ENCODE data around the gene HILPDA. TPM values are rescaled to one million over a fixed set of nuclear protein-coding genes. Genes with fewer than 3 reads are reported as not detected.
A peak's percentile ranks its signal among the peaks of the same experiment; 100 is the strongest.

Gene HILPDA
- total and polyA plus RNA-seq, 2 donors: 8.6 to 9.0 TPM

DNA sequence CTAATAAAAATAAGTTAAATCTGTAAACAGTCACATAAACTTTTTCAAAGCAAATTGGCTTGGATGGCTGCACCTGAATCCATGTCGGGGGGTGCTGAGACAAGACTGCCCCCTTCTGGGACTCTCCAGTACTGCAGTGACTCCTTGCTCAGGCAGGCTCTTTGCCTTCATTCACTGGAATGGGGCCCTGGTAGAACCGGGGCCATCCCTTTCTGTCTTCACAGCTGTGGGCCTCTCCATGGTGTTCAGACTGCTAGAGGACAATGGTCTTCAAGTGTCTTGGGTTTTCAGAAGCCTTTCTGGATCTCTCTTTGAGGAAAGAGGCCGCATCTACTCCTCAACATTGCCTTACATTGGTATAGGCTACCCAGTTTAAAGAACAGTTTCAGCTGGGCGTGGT, 29.8 kb upstream of the HILPDA start:
- DNase-seq (ENCODE audit: low read depth in 6 of 9, low spot score in 9 of 9): peak in 7 of 9 donors; percentile 44 to 79 (median 57)
- H3K9me3 ChIP-seq (ENCODE audit: control insufficient read depth in 2 of 2, insufficient read depth in 1 of 2, low read length in 1 of 2): no peaks in the 10 kb centered on the region
- peaks cover 0 to 2% of the 10 kb centered on the region in 2 donors for H3K27me3 ChIP-seq (ENCODE audit: control insufficient read depth in 2 of 2, insufficient read depth in 1 of 2, low read length in 1 of 2)
- no peaks in the 10 kb centered on the region for H3K36me3 ChIP-seq (ENCODE audit: control insufficient read depth in 2 of 2, insufficient read depth in 2 of 2, low read length in 1 of 2)
- H3K4me1 ChIP-seq (ENCODE audit: control insufficient read depth in 2 of 2, insufficient read depth in 2 of 2, low read length in 2 of 2): no peaks in the 10 kb centered on the region
- H3K27ac ChIP-seq (ENCODE audit: low read depth in 1 of 2, low read length in 1 of 2): no peak overlapping the region
- WGBS: 51% methylated on average over 4 of the region's 4 CpGs
- no peak overlapping the region for H3K4me3 ChIP-seq (ENCODE audit: low read length in 2 of 2)

DNA sequence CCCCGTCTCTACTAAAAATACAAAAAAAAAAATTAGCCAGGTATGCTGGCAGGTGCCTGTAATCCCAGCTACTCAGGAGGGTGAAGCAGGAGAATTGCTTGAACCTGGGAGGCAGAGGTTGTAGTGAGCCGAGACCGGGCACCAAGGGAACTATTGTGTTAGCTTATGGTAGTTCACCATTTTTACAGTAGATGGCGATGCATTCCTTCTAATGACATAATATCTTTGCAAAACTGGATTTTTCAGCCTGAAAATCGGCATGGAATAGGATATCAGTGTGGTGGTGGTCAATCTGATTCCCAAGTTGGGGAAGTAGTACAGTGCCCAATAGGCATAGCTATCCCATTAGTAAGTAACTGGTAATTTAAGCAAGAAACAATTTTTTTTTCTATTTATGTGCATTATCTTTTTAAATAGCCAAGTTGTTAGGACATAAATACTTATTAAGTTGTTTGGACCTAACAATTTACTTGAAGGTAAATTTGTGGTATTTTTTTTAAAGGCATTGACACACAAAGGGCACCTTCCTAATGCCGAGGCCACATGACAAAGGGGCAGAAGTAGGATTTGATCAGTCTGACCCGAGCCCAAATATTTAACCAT, 28.3 kb upstream of the HILPDA start:
- Histone ChIP-seq H3K4me3 (ENCODE audit: low read length in 2 of 2) (no peak overlapping the region), H3K27me3 (ENCODE audit: control insufficient read depth in 2 of 2, insufficient read depth in 1 of 2, low read length in 1 of 2) (peaks cover 0 to 3% of the 10 kb centered on the region in 2 donors), H3K9me3 (ENCODE audit: control insufficient read depth in 2 of 2, insufficient read depth in 1 of 2, low read length in 1 of 2) (no peaks in the 10 kb centered on the region), H3K4me1 (ENCODE audit: control insufficient read depth in 2 of 2, insufficient read depth in 2 of 2, low read length in 2 of 2) (no peaks in the 10 kb centered on the region), H3K27ac (ENCODE audit: low read depth in 1 of 2, low read length in 1 of 2) (no peak overlapping the region), H3K36me3 (ENCODE audit: control insufficient read depth in 2 of 2, insufficient read depth in 2 of 2, low read length in 1 of 2) (no peaks in the 10 kb centered on the region)
- 25% methylated on average over 7 of the region's 7 CpGs for WGBS
- peak in 4 of 9 donors; percentile 49 to 71 (median 59) for DNase-seq (ENCODE audit: low read depth in 6 of 9, low spot score in 9 of 9)

GRCh38 chr7:128430207-128430606, 25.5 kb upstream of the HILPDA start:
- H3K4me1 ChIP-seq (ENCODE audit: control insufficient read depth in 2 of 2, insufficient read depth in 2 of 2, low read length in 2 of 2): no peaks in the 10 kb centered on the region
- H3K4me3 ChIP-seq (ENCODE audit: low read length in 2 of 2): no peak overlapping the region
- no peaks in the 10 kb centered on the region for H3K9me3 ChIP-seq (ENCODE audit: control insufficient read depth in 2 of 2, insufficient read depth in 1 of 2, low read length in 1 of 2)
- no peak overlapping the region for H3K27ac ChIP-seq (ENCODE audit: low read depth in 1 of 2, low read length in 1 of 2)
- no peak for DNase-seq (ENCODE audit: low read depth in 6 of 9, low spot score in 9 of 9)
- no peaks in the 10 kb centered on the region for H3K36me3 ChIP-seq (ENCODE audit: control insufficient read depth in 2 of 2, insufficient read depth in 2 of 2, low read length in 1 of 2)
- H3K27me3 ChIP-seq (ENCODE audit: control insufficient read depth in 2 of 2, insufficient read depth in 1 of 2, low read length in 1 of 2): peaks cover 0 to 3% of the 10 kb centered on the region in 2 donors
- 86% methylated on average over 3 of the region's 3 CpGs for WGBS

GRCh38 chr7:128431221-128431620, 24.5 kb upstream of the HILPDA start:
- 90% methylated on average over 6 of the region's 6 CpGs for WGBS
- DNase-seq (ENCODE audit: low read depth in 6 of 9, low spot score in 9 of 9): no peak
- Histone ChIP-seq H3K36me3 (ENCODE audit: control insufficient read depth in 2 of 2, insufficient read depth in 2 of 2, low read length in 1 of 2) (no peaks in the 10 kb centered on the region), H3K4me1 (ENCODE audit: control insufficient read depth in 2 of 2, insufficient read depth in 2 of 2, low read length in 2 of 2) (no peaks in the 10 kb centered on the region), H3K9me3 (ENCODE audit: control insufficient read depth in 2 of 2, insufficient read depth in 1 of 2, low read length in 1 of 2) (no peaks in the 10 kb centered on the region), H3K27ac (ENCODE audit: low read depth in 1 of 2, low read length in 1 of 2) (no peak overlapping the region), H3K27me3 (ENCODE audit: control insufficient read depth in 2 of 2, insufficient read depth in 1 of 2, low read length in 1 of 2) (peaks cover 0 to 3% of the 10 kb centered on the region in 2 donors), H3K4me3 (ENCODE audit: low read length in 2 of 2) (no peak overlapping the region)

DNA sequence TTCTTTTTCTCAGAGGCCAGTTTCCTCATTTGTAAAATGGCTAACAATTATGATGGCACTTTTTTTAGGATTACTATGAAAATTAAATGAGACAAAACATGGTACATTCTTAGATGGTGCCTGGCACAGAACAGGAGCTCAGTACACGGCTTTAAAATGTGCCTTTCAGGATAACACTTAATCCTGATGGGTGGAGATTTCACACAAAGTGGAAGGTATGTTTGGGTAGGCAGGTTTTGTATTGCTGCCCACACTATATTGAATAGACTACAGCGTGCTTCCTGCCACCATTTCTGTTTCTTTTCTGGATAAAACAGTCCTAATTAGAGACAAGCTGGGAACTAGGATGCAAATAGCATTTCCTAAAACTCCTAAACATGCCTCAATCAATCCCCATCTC, 23.9 kb upstream of the HILPDA start:
- Histone ChIP-seq H3K27me3 (ENCODE audit: control insufficient read depth in 2 of 2, insufficient read depth in 1 of 2, low read length in 1 of 2) (peaks cover 0 to 3% of the 10 kb centered on the region in 2 donors), H3K27ac (ENCODE audit: low read depth in 1 of 2, low read length in 1 of 2) (no peak overlapping the region), H3K36me3 (ENCODE audit: control insufficient read depth in 2 of 2, insufficient read depth in 2 of 2, low read length in 1 of 2) (no peaks in the 10 kb centered on the region), H3K9me3 (ENCODE audit: control insufficient read depth in 2 of 2, insufficient read depth in 1 of 2, low read length in 1 of 2) (no peaks in the 10 kb centered on the region), H3K4me3 (ENCODE audit: low read length in 2 of 2) (no peak overlapping the region), H3K4me1 (ENCODE audit: control insufficient read depth in 2 of 2, insufficient read depth in 2 of 2, low read length in 2 of 2) (no peaks in the 10 kb centered on the region)
- DNase-seq (ENCODE audit: low read depth in 6 of 9, low spot score in 9 of 9): no peak
- WGBS: 94% methylated on average over 2 of the region's 2 CpGs

DNA sequence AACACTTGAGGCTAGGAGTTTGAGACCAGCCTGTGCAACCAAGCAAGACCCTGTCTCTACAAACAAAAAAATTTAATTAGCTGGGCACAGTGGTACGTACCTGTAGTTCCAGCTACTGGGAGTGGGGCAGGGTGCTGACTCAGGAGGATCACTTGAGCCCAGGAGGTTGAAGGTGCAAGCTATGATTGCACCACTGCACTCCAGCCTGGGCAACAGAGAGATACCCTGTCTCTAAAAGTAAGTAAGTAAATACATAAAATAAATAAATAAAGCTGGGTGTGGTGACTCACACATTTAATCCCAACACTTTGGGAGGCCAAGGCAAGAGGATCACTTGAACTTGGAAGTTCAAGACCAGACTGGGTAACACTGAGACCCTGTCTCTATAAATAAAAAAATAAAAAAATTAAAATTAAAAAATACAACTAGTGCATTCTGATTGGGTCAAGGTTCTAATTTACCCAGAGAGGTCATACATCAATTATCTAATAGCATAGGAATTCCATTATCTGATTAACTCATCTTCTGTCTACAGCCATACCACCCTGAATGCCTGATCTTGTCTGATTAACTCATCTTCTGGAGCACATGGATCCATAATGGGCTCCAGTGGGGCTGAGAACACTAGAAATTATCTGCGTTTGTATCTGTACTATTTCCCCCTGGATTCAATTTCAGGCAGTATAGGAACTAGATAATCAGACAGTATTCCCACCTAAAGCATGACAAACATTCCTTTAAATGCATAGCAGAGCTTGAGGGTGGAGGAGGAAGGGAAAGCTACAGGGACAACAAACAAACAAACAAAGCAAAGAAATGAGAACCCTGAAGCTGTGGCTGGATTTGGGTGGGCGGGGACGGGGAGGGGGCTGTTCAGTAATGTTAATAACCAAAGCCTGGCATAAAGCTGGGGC, 21.0 kb upstream of the HILPDA start:
- no peak overlapping the region for H3K27ac ChIP-seq (ENCODE audit: low read depth in 1 of 2, low read length in 1 of 2)
- no peaks in the 10 kb centered on the region for H3K36me3 ChIP-seq (ENCODE audit: control insufficient read depth in 2 of 2, insufficient read depth in 2 of 2, low read length in 1 of 2)

DNA sequence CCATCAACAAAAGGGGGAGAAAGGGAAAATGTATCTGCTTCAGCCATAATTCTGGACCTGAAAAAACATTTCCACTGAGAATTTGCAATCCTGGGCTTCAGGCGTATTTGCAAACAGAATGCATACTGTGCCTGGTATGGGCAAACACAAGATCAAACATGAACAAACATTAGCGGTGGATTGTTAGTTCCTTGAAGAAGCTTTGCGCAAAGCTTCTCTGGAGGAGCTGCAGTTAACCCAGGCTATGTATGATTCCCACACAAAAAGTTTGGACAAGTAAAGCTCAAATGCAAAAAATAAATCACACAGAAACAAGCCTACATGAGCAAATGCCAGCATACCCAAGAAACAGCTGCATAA, 20.4 kb upstream of the HILPDA start:
- no peaks in the 10 kb centered on the region for H3K36me3 ChIP-seq (ENCODE audit: control insufficient read depth in 2 of 2, insufficient read depth in 2 of 2, low read length in 1 of 2)
- no peaks in the 10 kb centered on the region for H3K4me1 ChIP-seq (ENCODE audit: control insufficient read depth in 2 of 2, insufficient read depth in 2 of 2, low read length in 2 of 2)
- no peak overlapping the region for H3K4me3 ChIP-seq (ENCODE audit: low read length in 2 of 2)
- no peak for DNase-seq (ENCODE audit: low read depth in 6 of 9, low spot score in 9 of 9)
- H3K27ac ChIP-seq (ENCODE audit: low read depth in 1 of 2, low read length in 1 of 2): no peak overlapping the region
- H3K27me3 ChIP-seq (ENCODE audit: control insufficient read depth in 2 of 2, insufficient read depth in 1 of 2, low read length in 1 of 2): peaks cover 0 to 3% of the 10 kb centered on the region in 2 donors
- 93% methylated on average over 3 of the region's 3 CpGs for WGBS
- no peaks in the 10 kb centered on the region for H3K9me3 ChIP-seq (ENCODE audit: control insufficient read depth in 2 of 2, insufficient read depth in 1 of 2, low read length in 1 of 2)

More for the DNA sequence above, 21.0 kb upstream of the HILPDA start:
- Histone ChIP-seq H3K4me1 (ENCODE audit: control insufficient read depth in 2 of 2, insufficient read depth in 2 of 2, low read length in 2 of 2) (no peaks in the 10 kb centered on the region), H3K9me3 (ENCODE audit: control insufficient read depth in 2 of 2, insufficient read depth in 1 of 2, low read length in 1 of 2) (no peaks in the 10 kb centered on the region), H3K4me3 (ENCODE audit: low read length in 2 of 2) (no peak overlapping the region), H3K27me3 (ENCODE audit: control insufficient read depth in 2 of 2, insufficient read depth in 1 of 2, low read length in 1 of 2) (peaks cover 0 to 3% of the 10 kb centered on the region in 2 donors)
- no peak for DNase-seq (ENCODE audit: low read depth in 6 of 9, low spot score in 9 of 9)
- 98% methylated on average over 4 of the region's 4 CpGs for WGBS

DNA sequence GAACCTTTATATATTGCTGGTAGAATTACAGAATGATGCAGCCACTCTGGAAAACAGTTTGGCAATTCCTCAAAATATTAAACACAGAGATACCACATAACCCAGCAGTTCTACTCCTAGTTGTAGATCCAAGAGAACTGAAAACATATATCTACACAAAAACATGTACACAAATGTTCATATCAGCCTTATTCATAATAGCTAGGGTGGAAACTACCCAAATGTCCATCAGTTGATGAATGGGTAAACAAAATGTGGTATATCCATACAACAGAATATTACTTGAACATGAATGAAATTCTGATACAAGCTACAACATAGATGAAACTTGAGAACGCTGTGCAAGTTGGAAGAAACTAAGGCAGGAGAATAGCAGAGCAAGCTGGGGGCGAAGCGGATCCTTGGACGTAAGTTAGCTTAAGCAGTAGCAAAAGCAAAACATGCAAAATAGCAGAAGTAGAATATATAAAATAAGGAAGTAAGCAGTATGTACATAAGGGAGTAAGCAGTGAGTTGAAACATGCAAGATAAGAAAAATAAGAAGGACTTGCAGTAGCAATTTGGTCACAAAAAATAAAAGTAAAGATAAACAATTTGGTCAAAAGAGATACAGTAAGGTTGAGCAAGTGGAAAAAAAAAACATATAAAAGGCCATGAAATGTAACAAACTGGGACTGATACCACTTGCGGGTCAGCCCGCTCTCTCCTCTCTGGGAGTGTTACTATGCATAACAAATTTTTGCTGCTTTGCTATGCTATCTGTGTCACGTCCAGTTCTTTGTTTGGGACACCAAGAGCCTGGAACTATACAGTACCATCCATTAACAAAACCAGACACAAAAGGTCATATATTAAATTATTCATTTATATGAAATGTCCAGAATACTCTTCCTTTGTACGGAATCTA, 18.0 kb upstream of the HILPDA start:
- H3K9me3 ChIP-seq (ENCODE audit: control insufficient read depth in 2 of 2, insufficient read depth in 1 of 2, low read length in 1 of 2): no peaks in the 10 kb centered on the region
- DNase-seq (ENCODE audit: low read depth in 6 of 9, low spot score in 9 of 9): no peak
- H3K36me3 ChIP-seq (ENCODE audit: control insufficient read depth in 2 of 2, insufficient read depth in 2 of 2, low read length in 1 of 2): no peaks in the 10 kb centered on the region
- no peak overlapping the region for H3K4me3 ChIP-seq (ENCODE audit: low read length in 2 of 2)
- H3K4me1 ChIP-seq (ENCODE audit: control insufficient read depth in 2 of 2, insufficient read depth in 2 of 2, low read length in 2 of 2): no peaks in the 10 kb centered on the region
- H3K27me3 ChIP-seq (ENCODE audit: control insufficient read depth in 2 of 2, insufficient read depth in 1 of 2, low read length in 1 of 2): no peaks in the 10 kb centered on the region
- WGBS: 86% methylated on average over 8 of the region's 8 CpGs
- H3K27ac ChIP-seq (ENCODE audit: low read depth in 1 of 2, low read length in 1 of 2): no peak overlapping the region

All from thymus (tissue), 11 donors.